ENCODE results near the gene SPDL1.

Gene SPDL1

DNA sequence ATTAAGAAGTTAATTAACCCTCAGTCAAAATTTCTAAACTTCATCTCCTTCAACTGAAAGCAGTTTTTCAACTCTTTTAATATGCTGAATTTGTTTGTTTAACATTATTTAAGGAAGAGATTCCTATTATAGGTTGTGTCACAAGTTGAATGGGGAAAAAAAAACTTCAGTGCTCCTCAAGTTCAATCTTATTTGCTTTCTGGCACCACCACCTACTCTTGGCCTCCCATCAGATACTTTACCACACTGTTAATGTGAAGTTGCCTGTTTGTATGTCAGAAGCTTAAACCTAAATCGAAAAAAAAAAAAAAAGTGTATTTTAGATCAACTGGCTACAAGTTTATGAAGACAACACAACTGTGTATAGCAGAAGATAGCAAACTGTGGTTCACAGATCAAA, 49.4 kb downstream of the SPDL1 start:
- no peak for DNase-seq

GRCh38 chr5:169634606-169635005, 51.0 kb downstream of the SPDL1 start:
- DNase-seq = no peak

DNA sequence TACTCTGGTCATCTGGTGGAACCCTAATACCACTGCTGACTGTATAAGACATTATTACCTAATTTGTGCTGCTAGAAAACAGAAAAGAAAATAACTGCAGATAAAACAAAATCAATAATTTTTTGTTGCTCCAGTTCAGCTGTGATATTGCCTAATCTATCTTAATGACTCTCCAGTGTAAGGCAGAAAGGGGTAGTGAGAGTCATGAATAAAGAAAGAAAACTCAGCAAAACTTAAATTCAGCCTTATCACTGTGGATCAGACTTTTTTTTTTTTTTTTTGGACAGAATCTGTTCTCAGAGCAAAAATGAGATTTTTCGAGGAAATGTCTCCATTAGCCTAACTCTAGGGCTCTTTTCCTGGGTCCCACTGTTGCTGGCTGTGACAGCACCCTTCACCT, 52.4 kb downstream of the SPDL1 start:
- no peak for DNase-seq

GRCh38 chr5:169636477-169637084, 53.0 kb downstream of the SPDL1 start:
- no peak for DNase-seq

DNA sequence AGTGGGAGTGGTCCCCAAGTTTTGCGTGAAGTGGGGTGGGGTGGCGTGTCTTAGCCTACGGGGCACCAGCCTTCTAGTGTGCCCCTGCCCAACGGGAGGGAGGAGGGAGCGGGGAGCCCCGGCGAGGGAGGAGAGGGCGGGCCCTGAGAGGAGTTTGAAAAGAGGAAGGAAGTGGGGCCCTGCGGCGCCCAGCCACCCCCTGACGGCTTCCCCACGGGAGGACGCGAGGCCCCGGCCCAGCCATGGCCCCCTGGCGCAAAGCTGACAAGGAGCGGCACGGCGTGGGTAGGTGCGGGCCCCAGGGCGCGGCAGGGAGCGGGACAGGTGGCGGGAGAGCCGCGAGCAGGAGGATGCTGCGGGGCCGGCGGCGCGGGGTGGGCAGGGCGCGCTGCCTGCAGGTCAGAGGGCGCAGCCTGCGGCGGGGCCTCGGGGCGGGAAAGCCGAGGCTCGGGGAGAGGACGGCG, 53.5 kb downstream of the SPDL1 start, which contains the start of gene DOCK2:
DOCK2 (plus strand) TSS at position 191 of the 464 bp plus-strand sequence; CDS start at position 243, 52 bp downstream.
- peak; percentile 80 for DNase-seq

- DNase-seq = peak; percentile 86
Measured at GRCh38 chr5:169637549-169638121, 54.1 kb downstream of the SPDL1 start.

DNA sequence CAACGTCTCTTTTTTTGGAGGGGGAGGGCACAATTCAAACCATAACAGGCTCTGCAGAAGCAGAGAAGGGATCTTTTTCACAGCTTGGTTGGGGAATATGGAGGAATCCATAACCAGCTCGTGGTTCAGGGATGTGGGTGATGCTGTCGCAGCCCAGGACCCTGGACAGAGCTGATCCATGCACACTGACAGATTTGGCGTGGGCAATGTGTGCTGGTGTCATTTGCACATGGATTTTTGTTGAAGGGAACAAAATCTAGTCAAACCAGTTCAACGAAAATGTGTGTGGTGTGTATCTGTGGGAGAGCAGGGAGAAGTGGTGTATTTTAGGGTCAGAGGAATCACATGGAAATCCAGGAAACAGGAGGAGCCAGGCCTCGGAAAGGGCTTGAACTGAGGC, 57.7 kb downstream of the SPDL1 start:
- DNase-seq = no peak

DNA sequence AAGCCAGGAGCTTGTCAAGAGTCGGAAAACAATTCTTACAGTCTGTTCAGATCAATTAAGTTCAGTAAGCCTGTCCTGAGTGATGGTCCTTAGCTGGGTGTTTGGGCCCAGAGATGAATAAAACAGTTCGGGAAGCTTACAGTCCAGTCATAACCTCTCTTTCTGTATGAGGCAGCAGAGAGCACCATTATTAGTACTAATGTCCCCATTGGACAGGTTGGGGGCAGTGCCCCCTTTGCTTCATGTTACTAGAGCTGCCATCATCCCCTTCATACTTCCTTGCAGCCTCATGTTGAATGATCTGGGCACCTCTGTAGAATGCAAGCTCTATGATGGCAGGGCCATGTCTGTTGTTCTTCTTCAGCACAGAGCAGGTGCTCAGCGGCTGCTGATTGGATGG, 63.3 kb downstream of the SPDL1 start:
- peak; percentile 42 for DNase-seq

- DNase-seq = no peak
Measured at GRCh38 chr5:169647566-169647965, 64.0 kb downstream of the SPDL1 start.

GRCh38 chr5:169648725-169649310, 65.2 kb downstream of the SPDL1 start:
- DNase-seq = no peak

GRCh38 chr5:169649486-169649885, 65.9 kb downstream of the SPDL1 start:
- peak; percentile 84 for DNase-seq

- peak; percentile 85 for DNase-seq
Measured at GRCh38 chr5:169650701-169651331, 67.2 kb downstream of the SPDL1 start.

DNA sequence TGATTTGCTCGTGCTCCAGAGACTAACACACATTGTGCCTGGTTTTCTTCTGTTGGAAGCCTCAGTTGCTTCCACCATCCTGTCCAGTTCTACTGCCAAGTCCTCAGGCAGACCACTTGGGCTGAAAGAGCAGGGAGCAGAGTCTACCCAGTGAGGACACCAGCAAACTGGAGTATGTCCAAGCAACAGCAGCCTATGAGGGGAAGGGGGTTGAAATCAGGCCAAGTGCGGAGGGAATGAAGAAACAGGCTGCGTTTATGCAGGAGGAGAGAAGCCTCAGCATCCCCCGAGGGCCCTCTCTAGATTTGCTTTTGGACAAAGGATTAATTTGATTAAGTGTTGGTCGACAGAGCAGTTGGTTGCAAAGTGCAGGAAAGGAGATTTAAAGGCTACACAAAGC, 68.0 kb downstream of the SPDL1 start:
- DNase-seq = no peak

DNA sequence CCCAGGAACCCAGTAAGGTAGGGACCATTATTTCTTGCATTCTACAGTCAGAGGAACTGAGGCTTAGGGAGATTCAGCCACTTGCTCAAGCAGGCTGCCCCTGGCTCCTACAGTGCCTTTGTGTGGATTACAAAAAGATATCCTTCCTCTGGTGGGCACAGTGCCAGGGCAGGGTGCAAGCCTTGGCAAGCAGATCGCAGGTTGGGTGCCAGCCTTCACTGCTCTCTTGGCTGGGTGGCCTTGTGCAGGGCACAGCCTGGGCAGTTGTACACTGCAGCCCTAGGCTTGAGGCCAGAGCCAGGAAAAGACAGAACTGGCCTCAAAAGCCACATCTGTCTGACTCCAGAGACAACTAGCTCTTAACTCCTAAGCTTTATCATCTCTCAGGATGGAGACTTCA, 68.5 kb downstream of the SPDL1 start:
- no peak for DNase-seq

DNA sequence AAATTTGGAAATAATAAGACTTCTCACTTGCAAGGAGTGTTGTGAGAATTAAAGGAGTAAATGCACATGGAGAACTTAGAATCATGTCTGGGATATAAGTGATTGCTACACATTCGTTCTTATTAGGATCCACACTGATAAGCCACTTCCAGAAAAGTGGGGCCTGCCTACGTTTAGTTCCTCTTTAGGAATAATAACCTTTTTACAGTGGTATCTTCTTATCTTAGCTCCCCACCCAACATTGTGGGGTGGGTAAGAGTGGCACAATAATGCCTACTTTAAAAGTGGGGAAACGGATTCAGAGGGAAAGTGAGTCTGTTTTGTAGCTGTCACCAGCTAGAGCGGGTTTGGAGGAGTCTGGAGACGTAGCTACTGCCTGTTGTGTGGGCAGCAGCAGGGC, 69.5 kb downstream of the SPDL1 start:
- DNase-seq = no peak

Data from activated CD4-positive, alpha-beta T cell treated with anti-CD3 and anti-CD28 coated beads, Interleukin-2, amount 50 U/mL, for 16 hours (primary cell).